Motor neuron (in vitro differentiated cells): ENCODE results near the gene TAF11L2. TPM values are rescaled to one million over a fixed set of nuclear protein-coding genes. Genes with fewer than 3 reads are reported as not detected.
"Not testable (repeated sequence)": the region's sequence is repeated elsewhere in the genome, so short reads cannot be mapped to it uniquely, and the experiment has no call there.

Source experiments
- ATAC-seq, 8 experiments: fragments of 200-7000 bp; cut with Tn5 transposase; replicated peaks in 6 of 8; 2 replicates each; pipeline ENCODE4 v1.8.0; 2021; ENCODE audit warnings: mild to moderate bottlenecking in 8 of 8, moderate library complexity in 8 of 8
- H3K27ac ChIP-seq, 2 donors: fragments of 250-450 bp; sonication (Bioruptor Pico); 2 replicates each; pipeline ENCODE4 v1.9.0; 2021; ENCODE audit warnings: antibody characterized with exemption in 2 of 2, mild to moderate bottlenecking in 2 of 2, moderate library complexity in 1 of 2
- H3K4me1 ChIP-seq, 2 donors: fragments of 250-450 bp; sonication (Bioruptor Pico); replicated peaks in 1 of 2; 2 replicates each; pipeline ENCODE4 v1.6.1; 2021; ENCODE audit warnings: antibody characterized with exemption in 2 of 2, mild to moderate bottlenecking in 2 of 2, moderate library complexity in 1 of 2
- H3K4me3 ChIP-seq, 5 donors: fragments of 250-450 bp; sonication (Bioruptor Pico); 2 replicates each; pipeline ENCODE4 v1.9.0; 2021; ENCODE audit warnings: antibody characterized with exemption in 5 of 5, mild to moderate bottlenecking in 5 of 5, moderate library complexity in 4 of 5
- WGBS, 10 experiments: fragments of 450-650 bp; shearing (Covaris generic); methylation state at CpG; one replicate each; pipeline ENCODE4 v1.0.0; 2022; 5-methylcytosine and 5-hydroxymethylcytosine counted together
- in situ Hi-C, 9 experiments: fragments of 400-800 bp; cut with MboI; loops; one replicate each; pipeline ENCODE4 v1.15.0; 2021; ENCODE audit warnings: low sequenced_read_pairs in 9 of 9, low pct_unique_long_range_greater_than_20kb in 2 of 9; ENCODE audit not compliant: unreplicated experiment in 9 of 9
- total RNA-seq, 8 experiments: library from RNA; unstranded; fragments of 300-600 nt; gene quantifications; 2 replicates each; pipeline versions ENCODE4 v1.2.3 to v1.2.4, GENCODE V29; 2022

Gene TAF11L2
- not detected for total RNA-seq

GRCh38 chr5:17497931-17498330 lies at the start of gene TAF11L2:
Gene TAF11L2 (plus strand): TSS chr5:17498231.
- ATAC-seq, H3K4me1 ChIP-seq, in situ Hi-C loops, H3K27ac ChIP-seq, H3K4me3 ChIP-seq: not testable (repeated sequence)
- 0 to 90% (median 49%) methylated on average over 1 to 6 of the region's 8 CpGs; no CpG with 5 or more reads in 4 of the 10 experiments for WGBS, 10 experiments

DNA sequence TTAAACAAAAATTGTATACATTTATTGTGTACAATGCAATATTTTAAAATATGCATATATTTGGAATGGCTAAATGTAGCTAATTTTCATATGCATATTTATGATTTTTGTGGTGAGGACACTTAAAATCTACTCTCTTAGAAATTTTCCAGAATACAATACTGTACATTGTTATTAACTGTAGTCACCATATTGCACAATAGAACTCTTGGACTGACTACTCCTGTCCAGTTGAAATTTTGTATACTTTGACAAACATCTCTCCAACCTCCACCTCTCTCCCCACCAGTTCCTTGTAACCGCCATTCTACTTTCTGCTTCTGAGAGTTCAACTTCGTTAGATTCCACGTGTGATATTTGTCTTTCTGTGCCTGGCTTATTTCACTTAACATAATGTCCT lies 49.2 kb upstream of the TAF11L2 start:
- in situ Hi-C loops = no loop called here
- 70 to 100% (median 95%) methylated on average over 1 to 3 of the region's 3 CpGs; no CpG with 5 or more reads in 2 of the 10 experiments for WGBS, 10 experiments
- Histone ChIP-seq H3K4me3 (no peak overlapping the region), H3K27ac (no peak overlapping the region), H3K4me1 (peaks cover 0 to 5% of the 10 kb centered on the region in 2 donors)
- no peak for ATAC-seq

- Histone ChIP-seq H3K4me3 (no peak overlapping the region), H3K27ac (no peak overlapping the region), H3K4me1 (peaks cover 0 to 5% of the 10 kb centered on the region in 2 donors)
- 14 to 100% (median 90%) methylated on average over 2 to 4 of the region's 4 CpGs for WGBS, 10 experiments
- no peak for ATAC-seq
- in situ Hi-C loops = no loop called here
These were observed 45.1 kb upstream of the TAF11L2 start for GRCh38 chr5:17452936-17453335.

DNA sequence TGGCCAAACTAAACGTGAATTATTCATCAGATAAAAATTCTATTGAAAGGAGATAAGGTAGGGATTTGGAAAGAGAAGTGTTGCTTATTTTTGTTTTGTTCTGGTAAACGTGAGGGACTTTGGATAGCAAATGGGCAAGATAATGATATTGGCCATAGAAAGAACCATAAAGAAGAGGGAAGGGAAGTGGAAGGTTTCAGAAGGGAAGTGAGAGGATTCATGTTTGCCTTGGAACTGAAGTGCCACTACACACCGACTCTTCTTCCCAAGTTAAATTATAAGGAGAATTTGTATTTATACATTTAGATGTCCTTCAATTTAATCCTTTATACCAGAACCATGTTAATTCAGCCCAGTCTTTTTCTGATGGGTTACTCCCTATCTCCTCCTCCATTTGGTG lies 42.1 kb upstream of the TAF11L2 start:
- 11 to 100% (median 69%) methylated on average over 1 to 3 of the region's 3 CpGs; no CpG with 5 or more reads in 1 of the 10 experiments for WGBS, 10 experiments
- Histone ChIP-seq H3K4me1 (peaks cover 0 to 5% of the 10 kb centered on the region in 2 donors), H3K27ac (no peak overlapping the region), H3K4me3 (no peak overlapping the region)
- in situ Hi-C loops = no loop called here
- no peak for ATAC-seq

DNA sequence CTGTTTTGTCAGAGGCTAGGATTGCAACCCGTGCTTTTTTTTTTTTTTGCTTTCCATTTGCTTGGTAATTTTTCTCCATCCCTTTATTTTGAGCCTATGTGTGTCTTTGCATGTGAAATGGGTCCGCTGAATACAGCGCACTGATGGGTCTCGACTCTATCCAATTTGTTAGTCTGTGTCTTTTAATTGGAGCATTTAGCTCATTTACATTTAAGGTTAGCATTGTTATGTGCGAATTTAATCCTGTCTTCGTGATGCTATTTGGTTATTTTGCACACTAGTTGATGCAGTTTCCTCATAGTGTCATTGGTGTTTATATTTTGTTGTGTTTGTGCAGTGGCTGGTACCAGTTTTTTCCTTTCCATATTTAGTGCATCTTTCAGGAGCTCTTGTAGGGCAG lies 36.2 kb upstream of the TAF11L2 start:
- Histone ChIP-seq H3K4me1 (no peaks in the 10 kb centered on the region), H3K27ac (no peak overlapping the region), H3K4me3 (no peak overlapping the region)
- WGBS, 10 experiments = 35 to 95% (median 82%) methylated on average over 4 to 6 of the region's 6 CpGs; no CpG with 5 or more reads in 1 of the 10 experiments
- no peak for ATAC-seq
- in situ Hi-C loops = no loop called here

DNA sequence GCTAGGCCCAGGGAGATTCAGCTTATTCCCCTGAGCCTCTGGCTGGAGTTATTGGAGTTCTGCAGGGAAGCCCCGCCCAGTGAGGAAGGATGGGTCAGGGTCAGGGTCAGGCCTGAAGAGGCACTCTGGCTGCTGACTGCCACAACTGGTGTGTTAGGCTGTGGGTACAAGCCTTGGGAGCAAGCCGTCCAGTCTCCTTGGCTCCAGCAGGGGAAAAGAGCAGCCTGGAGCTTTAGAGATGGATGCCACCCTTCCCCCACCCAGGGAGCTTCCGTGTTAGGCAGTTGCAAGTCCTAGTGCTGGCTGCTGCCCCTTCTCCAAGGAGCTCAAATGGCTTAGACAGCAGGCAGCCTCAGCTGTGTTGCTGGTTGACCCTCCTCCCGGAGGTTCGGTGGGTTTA lies 34.4 kb upstream of the TAF11L2 start:
- H3K4me3 ChIP-seq = no peak overlapping the region
- 42% methylated on average over 2 of the region's 5 CpGs; no CpG with 5 or more reads in 9 of the 10 experiments for WGBS, 10 experiments
- in situ Hi-C loops = no loop called here
- no peak for ATAC-seq
- H3K27ac ChIP-seq = no peak overlapping the region
- no peaks in the 10 kb centered on the region for H3K4me1 ChIP-seq

- in situ Hi-C loops = no loop called here
- H3K4me3 ChIP-seq = no peak overlapping the region
- H3K4me1 ChIP-seq = peaks cover 0 to 6% of the 10 kb centered on the region in 2 donors
- H3K27ac ChIP-seq = no peak overlapping the region
- peak in 5 of 8 experiments; percentile 50 to 87 (median 52) for ATAC-seq
These were observed 28.0 kb upstream of the TAF11L2 start for GRCh38 chr5:17470064-17470463.

- ATAC-seq, H3K27ac ChIP-seq, H3K4me1 ChIP-seq, in situ Hi-C loops, H3K4me3 ChIP-seq: not testable (repeated sequence)
These were observed 23.0 kb upstream of the TAF11L2 start for GRCh38 chr5:17475064-17475463.

- Histone ChIP-seq H3K27ac (no peak overlapping the region), H3K4me1 (peaks cover 5 to 10% of the 10 kb centered on the region in 2 donors), H3K4me3 (no peak overlapping the region)
- WGBS, 10 experiments = 10 to 83% (median 51%) methylated on average over 1 to 3 of the region's 3 CpGs; no CpG with 5 or more reads in 1 of the 10 experiments
- ATAC-seq = no peak
- in situ Hi-C loops = no loop called here
These were observed 21.0 kb upstream of the TAF11L2 start for GRCh38 chr5:17477043-17477442.

- Histone ChIP-seq H3K4me3 (no peak overlapping the region), H3K4me1 (peaks cover 5 to 17% of the 10 kb centered on the region in 2 donors), H3K27ac (no peak overlapping the region)
- 37 to 100% (median 71%) methylated on average over 2 to 7 of the region's 7 CpGs; no CpG with 5 or more reads in 2 of the 10 experiments for WGBS, 10 experiments
- peak in 5 of 8 experiments; percentile 28 to 78 (median 63) for ATAC-seq
- in situ Hi-C loops = no loop called here
These were observed 20.3 kb upstream of the TAF11L2 start for GRCh38 chr5:17477573-17478265.

GRCh38 chr5:17481378-17481777 lies 16.7 kb upstream of the TAF11L2 start:
- Histone ChIP-seq H3K27ac (peak overlapping the region in 1 of 2 donors; percentile 39), H3K4me1 (peaks cover 5 to 24% of the 10 kb centered on the region in 2 donors), H3K4me3 (no peak overlapping the region)
- 17 to 100% (median 42%) methylated on average over 1 to 4 of the region's 4 CpGs; no CpG with 5 or more reads in 1 of the 10 experiments for WGBS, 10 experiments
- in situ Hi-C loops = no loop called here
- ATAC-seq = peak in 6 of 8 experiments; percentile 34 to 83 (median 64)

DNA sequence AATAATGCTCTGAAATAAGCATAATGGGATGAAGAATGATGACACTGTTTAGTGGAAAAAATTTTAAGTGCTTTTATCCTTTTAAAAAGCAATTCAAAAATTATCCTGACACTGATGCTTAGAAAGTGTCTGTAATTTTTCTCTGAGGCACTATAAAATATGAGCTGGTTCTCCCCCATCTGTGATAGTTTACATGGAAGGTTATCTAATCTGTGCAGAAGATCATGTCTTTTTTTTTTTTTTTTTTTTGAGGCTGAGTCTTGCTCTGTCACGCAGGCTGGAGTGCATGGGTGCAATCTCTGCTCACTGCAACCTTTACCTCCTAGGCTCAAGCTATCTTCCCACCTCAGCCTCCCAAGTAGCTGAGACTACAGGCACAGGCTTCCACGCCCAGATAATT lies 15.2 kb upstream of the TAF11L2 start:
- 0 to 85% (median 40%) methylated on average over 2 of the region's 2 CpGs; no CpG with 5 or more reads in 5 of the 10 experiments for WGBS, 10 experiments
- Histone ChIP-seq H3K27ac (peak overlapping the region in 1 of 2 donors; percentile 55), H3K4me1 (peaks cover 5 to 24% of the 10 kb centered on the region in 2 donors), H3K4me3 (no peak overlapping the region)
- ATAC-seq = peak in 5 of 8 experiments; percentile 82 to 94 (median 88)
- in situ Hi-C loops = no loop called here

DNA sequence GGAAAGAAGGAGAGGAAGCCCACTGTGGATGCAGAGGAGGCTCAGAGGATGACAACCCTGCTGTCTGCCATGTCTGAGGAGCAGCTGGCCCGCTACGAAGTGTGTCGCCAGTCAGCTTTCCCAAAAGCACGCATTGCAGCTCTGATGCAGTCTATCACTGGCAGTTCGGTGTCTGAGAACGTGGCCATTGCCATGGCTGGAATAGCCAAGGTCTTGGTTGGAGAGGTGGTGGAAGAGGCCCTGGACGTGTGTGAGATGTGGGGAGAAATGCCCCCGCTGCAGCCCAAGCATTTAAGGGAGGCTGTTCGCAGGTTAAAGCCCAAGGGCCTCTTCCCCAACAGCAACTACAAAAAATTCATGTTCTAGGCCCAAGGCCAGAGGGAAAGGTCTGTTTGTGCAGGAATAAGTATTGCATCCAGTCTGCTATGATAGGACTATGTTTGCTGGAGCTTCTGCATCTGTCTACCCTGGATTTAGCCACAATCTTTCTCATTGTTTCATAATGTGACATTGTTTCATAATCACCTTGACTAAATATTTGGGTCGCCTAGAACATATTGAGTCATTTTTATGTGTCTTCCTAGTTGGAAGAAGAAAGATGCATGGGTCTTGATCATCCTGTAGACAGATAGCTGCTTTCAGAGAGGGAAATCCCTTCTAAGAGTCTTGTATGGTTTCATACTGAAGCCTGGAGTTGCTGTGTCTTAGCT lies 11.4 kb upstream of the TAF11L2 start:
- WGBS, 10 experiments = 42 to 100% (median 83%) methylated on average over 1 to 4 of the region's 10 CpGs; no CpG with 5 or more reads in 2 of the 10 experiments
- H3K27ac ChIP-seq, in situ Hi-C loops, H3K4me3 ChIP-seq, ATAC-seq: not testable (repeated sequence)
- H3K4me1 ChIP-seq = peaks cover 0 to 18% of the 10 kb centered on the region in 2 donors
